ENCODE data around the gene TTC31. TPM values are rescaled to one million over a fixed set of nuclear protein-coding genes. Genes with fewer than 3 reads are reported as not detected.

The TTC31 gene
- total RNA-seq, result 41.9 and 49.1 TPM in 2 replicates

DNA sequence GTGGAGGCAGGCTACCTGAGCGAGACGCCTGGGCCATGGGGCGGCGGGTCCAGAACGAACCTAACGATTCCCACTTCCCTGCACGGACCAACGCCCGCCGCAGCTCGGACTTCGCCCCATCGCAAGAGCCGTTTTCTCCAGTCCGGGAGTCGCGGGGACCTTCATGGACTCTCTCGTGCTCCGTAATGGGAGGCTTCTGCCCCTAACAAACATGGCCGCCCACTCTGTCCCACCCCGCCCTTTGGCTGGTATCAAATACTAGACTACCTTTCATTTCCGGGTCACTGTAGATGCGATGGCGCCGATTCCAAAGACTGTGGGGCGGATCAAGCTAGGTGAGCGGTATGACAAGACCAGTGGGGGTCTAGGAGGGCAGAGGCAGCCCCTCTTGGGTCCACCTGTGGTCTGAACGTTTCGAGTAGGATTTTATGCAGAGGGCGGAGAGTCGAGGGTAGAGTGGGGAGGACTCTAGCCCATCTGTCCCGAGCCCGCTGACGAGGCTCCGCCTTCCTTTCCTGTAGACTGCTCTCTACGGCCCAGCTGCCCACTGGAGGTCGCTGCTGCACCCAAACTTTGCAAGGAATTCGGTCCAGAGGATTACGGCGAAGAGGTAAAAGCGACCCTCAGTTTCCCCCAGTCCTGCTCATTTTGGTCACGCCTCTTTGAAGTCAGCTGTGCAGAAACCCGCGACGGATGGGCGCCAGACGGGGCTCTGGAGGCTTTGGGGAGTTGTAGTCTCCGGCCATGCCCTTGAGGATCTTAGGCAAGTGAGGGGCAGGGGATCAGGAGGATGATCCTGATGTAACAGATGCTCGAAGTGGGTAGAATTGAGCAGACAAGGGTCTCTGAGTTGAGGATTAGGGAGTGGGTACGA is at the start of gene TTC31, which contains the start of gene CCDC142:
TTC31 (plus strand) TSS at position 281 of the 874 bp plus-strand sequence; CDS start at position 296, 15 bp downstream.
CCDC142 (minus strand) TSS at position 198 of the 874 bp plus-strand sequence; CDS start at position 37, 161 bp downstream.
- ChIA-PET POLR2A (interaction anchor here (0.5 to 4.4 kb wide), 21 partner anchors 10 to 654 kb away, joined by 3 to 78 read pairs (median 8); partner anchors contain the start of genes AUP1, DQX1, HTRA2 and INO80B), CTCF (interaction anchor here (0.7 to 5.3 kb wide), 19 partner anchors 10 to 104 kb away, joined by 3 to 85 read pairs (median 4); partner anchors contain the start of genes AUP1, HTRA2, INO80B and LBX2)
- Mint-ChIP-seq H3K4me1 (peaks cover 30% of the 10 kb centered on the region), H3K27ac (peak within 1 kb of the TSS; percentile 100), H3K27me3 (no peaks in the 10 kb centered on the region), H3K36me3 (ENCODE audit: low read depth) (peaks cover 43% of the 10 kb centered on the region), H3K9me3 (no peaks in the 10 kb centered on the region), H3K4me3 (peak within 1 kb of the TSS; percentile 100)
- TF ChIP-seq, protein P1, sequence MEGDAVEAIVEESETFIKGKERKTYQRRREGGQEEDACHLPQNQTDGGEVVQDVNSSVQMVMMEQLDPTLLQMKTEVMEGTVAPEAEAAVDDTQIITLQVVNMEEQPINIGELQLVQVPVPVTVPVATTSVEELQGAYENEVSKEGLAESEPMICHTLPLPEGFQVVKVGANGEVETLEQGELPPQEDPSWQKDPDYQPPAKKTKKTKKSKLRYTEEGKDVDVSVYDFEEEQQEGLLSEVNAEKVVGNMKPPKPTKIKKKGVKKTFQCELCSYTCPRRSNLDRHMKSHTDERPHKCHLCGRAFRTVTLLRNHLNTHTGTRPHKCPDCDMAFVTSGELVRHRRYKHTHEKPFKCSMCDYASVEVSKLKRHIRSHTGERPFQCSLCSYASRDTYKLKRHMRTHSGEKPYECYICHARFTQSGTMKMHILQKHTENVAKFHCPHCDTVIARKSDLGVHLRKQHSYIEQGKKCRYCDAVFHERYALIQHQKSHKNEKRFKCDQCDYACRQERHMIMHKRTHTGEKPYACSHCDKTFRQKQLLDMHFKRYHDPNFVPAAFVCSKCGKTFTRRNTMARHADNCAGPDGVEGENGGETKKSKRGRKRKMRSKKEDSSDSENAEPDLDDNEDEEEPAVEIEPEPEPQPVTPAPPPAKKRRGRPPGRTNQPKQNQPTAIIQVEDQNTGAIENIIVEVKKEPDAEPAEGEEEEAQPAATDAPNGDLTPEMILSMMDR (IDR thresholded peaks at IDR 0.05), result peak; percentile 23
- intact Hi-C loops (cut with micrococcal nuclease), result loop anchor here (1.0 to 5.0 kb wide), 13 partner anchors 11 to 393 kb away; partner anchors contain the start of genes AUP1, C2orf81, DOK1 and HTRA2
- ATAC-seq (ENCODE audit: low read depth) (peak; percentile 92), DNase-seq (peak; percentile 83)

DNA sequence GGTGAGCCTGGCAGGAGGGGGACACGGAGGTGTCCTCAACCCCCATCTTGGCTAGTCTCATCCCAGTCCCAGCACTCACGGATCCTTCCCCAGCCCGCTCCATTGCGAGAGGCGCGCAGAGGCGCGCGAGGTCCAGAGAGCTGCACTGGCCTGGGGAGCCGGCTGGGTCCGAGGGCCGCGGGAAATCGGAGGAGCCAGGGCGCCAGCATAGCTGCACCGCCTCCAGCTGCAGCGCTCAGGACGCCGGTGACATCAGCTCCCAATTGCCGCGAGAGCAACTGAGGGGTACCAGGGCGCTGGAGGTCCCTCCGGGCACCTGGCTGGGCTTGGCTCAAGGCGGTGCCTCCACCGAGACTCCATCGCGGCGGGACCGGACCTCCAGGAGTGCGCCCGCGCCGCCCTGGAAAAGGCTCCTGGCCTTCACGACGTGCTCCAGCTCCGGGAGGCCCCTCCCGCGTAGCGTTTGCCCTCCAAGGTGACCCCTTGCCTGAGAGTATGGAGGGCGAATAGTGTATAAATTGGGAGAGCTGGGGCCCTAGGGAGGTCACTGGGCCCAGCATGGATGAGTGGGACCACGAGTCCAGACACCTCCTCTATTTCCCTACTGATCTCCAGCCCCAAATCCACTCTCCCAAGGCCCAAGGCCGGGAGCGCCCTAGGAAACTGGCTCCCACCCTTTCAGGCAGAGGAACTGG is 46.6 kb upstream of the TTC31 start:
- no peak for DNase-seq
- TF ChIP-seq, protein P1 (IDR thresholded peaks at IDR 0.05), result no peak
- ATAC-seq (ENCODE audit: low read depth), result no peak
- Mint-ChIP-seq H3K27ac (no peak overlapping the region), H3K4me1 (peaks cover 43% of the 10 kb centered on the region), H3K4me3 (peak overlapping the region; percentile 28), H3K27me3 (peaks cover 2% of the 10 kb centered on the region), H3K9me3 (no peaks in the 10 kb centered on the region), H3K36me3 (ENCODE audit: low read depth) (no peaks in the 10 kb centered on the region)
- ChIA-PET POLR2A (interaction anchor here (0.6 to 1.0 kb wide), 2 partner anchors 7 to 27 kb away, joined by 3 read pairs; no protein-coding TSS in a partner anchor), CTCF (interaction anchor here (1.0 kb wide), 1 partner anchor 97 kb away, joined by 3 read pairs; no protein-coding TSS in a partner anchor)
- intact Hi-C loops (cut with micrococcal nuclease), result no loop called here

DNA sequence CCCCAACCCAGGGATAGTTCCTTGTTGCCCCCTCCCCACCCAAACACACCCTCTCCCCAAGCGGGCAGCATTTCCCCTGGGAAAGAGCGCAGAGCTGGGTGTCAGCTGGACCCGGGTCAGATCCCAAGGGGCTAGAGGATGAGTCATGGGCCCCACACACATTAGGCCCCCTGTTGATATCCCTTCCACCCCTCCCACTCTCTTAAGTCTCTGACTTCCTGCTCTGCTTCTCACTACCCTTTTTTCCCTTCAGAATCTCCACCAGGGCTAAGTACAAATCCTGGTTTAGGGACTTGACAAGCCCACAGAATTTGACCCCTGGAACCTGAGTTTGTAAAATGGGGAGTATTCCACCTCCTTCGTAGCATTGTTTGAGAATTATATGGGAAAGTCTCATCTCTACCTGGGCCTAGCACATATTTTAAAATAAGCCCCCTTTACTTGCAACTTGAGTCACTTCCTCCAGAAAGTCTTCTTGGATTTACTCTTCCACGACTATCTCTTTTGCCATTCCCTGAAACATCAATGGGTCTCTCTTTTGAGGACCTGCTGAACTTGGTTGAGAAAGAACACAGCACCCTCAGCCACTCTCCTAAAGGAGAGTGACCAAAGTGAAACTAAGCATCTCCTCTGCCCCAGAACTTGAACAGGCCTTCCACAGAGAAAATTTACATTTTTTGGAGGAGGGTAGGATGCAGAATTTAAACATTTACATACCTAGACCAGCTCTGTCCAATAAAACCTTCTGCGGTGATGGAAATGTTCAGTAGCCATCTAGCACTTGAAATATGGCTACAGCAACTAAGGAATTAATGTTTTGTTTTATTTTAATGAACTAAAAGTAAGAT is 45.8 kb upstream of the TTC31 start:
- Mint-ChIP-seq H3K27me3 (peaks cover 2% of the 10 kb centered on the region), H3K9me3 (no peaks in the 10 kb centered on the region), H3K36me3 (ENCODE audit: low read depth) (no peaks in the 10 kb centered on the region), H3K4me1 (peaks cover 45% of the 10 kb centered on the region), H3K27ac (peak overlapping the region; percentile 38), H3K4me3 (peak overlapping the region; percentile 47)
- no peak for DNase-seq
- CTCF ChIA-PET, result no interaction called here
- intact Hi-C loops (cut with micrococcal nuclease), result no loop called here
- POLR2A ChIA-PET, result interaction anchor here (0.6 kb wide), 1 partner anchor 26 kb away, joined by 3 read pairs; no protein-coding TSS in a partner anchor
- TF ChIP-seq, protein P1 (IDR thresholded peaks at IDR 0.05), result no peak
- ATAC-seq (ENCODE audit: low read depth), result peak; percentile 52

DNA sequence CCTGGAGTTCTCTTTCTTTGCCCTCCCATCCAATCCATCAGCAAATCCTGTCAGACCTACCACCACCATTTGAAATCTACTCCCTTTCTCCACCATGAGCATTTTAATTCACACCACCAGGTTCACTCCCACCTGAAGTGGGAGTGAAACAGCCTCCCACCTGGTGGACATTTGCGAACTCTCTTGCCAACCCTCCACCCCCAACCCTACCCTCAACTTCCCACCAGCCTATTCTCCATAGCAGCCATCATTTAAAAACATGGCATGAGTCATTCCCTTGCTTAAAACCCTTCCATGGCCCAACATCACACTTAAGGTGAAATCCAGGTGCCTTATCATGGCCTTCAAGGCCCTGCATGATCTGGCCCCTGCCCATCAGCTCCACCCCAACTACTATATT is 44.6 kb upstream of the TTC31 start:
- no peak for DNase-seq
- Mint-ChIP-seq H3K4me3 (no peak overlapping the region), H3K9me3 (no peaks in the 10 kb centered on the region), H3K27me3 (peaks cover 6% of the 10 kb centered on the region), H3K36me3 (ENCODE audit: low read depth) (no peaks in the 10 kb centered on the region), H3K4me1 (peaks cover 48% of the 10 kb centered on the region), H3K27ac (no peak overlapping the region)
- CTCF ChIA-PET, result no interaction called here
- TF ChIP-seq, protein P1 (IDR thresholded peaks at IDR 0.05), result no peak
- POLR2A ChIA-PET, result interaction anchor here (3.2 kb wide), 1 partner anchor 20 kb away, joined by 24 read pairs; the partner anchor contains the start of gene WBP1
- intact Hi-C loops (cut with micrococcal nuclease), result no loop called here
- no peak for ATAC-seq (ENCODE audit: low read depth)

All from activated B cell treated with CpG ODN at 0.5 μM for 24 hours (primary cell).